ENCODE measurements around the gene WDR45.

Gene WDR45

DNA sequence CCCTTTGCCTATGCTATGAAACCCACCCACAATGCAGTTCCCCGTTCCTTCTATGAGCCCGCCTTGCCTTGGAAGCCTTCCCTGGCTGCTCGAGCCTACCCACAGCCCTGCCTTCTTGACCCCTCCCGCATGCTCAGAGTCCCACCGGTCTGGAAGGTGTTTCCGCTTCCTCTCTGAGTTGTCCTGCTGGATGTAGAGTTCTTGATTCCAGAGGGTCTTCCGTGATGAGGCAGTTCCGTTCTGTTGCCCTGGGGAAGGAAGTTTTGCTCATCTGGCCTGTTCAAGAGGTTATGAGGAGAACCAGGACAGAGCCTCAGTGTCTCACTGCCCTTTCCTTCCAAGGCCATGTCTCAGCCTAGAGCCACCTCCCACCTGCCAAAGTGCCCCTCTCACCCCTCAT lies 36.4 kb upstream of the WDR45 start:
- TF ChIP-seq CTCF (conservative IDR thresholded peaks at IDR 0.05; ENCODE audit: low read depth, low read length): no peak
- no peak for DNase-seq (ENCODE audit: low read depth)

DNA sequence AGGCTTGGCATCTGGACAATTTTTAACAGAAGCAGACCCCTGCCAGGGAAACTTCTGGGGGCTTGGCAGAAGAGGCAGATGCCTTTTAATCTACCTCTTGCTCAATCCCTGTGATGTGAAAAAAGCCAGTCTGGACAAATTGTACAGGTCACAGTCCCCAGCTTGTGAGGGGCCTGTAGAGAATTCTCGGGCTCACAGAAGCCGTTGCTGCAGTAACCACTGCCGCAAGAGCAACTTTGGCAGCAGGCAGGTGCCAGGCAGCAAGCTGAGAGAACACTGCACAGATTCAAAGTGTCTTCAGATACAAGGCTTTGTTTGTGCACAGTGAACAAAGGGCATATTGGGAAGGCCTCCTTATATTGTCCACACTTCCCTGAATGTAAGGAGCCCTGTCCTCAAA lies 32.1 kb upstream of the WDR45 start:
- no peak for DNase-seq (ENCODE audit: low read depth)
- no peak for TF ChIP-seq CTCF (conservative IDR thresholded peaks at IDR 0.05; ENCODE audit: low read depth, low read length)
- no peak overlapping the region for H3K4me3 ChIP-seq (ENCODE audit: low read length)

More for the DNA sequence above, 36.4 kb upstream of the WDR45 start:
- no peak overlapping the region for H3K4me3 ChIP-seq (ENCODE audit: low read length)

- no peak for TF ChIP-seq CTCF (conservative IDR thresholded peaks at IDR 0.05; ENCODE audit: low read depth, low read length)
- H3K4me3 ChIP-seq (ENCODE audit: low read length): no peak overlapping the region
- DNase-seq (ENCODE audit: low read depth): no peak
These were observed 30.7 kb upstream of the WDR45 start for GRCh38 chrX:49110417-49110816.

GRCh38 chrX:49108641-49109040 lies 29.0 kb upstream of the WDR45 start:
- DNase-seq (ENCODE audit: low read depth): no peak
- TF ChIP-seq CTCF (conservative IDR thresholded peaks at IDR 0.05; ENCODE audit: low read depth, low read length): no peak
- no peak overlapping the region for H3K4me3 ChIP-seq (ENCODE audit: low read length)

- no peak for DNase-seq (ENCODE audit: low read depth)
- no peak overlapping the region for H3K4me3 ChIP-seq (ENCODE audit: low read length)
These were observed 27.2 kb upstream of the WDR45 start for GRCh38 chrX:49106930-49107329.

DNA sequence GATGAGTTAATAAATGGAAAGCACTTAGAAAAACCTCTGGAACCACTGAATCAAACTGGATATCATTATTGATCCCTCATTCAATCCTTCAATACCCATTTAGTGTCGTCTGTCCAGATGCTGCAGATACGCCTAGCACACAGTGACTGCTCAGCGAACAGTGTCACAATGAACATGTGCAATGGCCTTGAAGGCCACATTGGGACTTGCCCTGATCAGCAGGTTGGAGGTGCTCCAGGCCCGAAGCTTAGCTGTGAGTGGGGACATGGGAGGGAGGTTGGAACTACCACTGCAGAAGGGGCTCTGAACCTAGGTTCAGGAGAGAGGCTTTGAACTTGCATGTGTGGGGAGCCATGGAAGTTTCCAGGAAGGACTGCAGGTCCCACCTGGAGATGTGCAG lies 26.6 kb upstream of the WDR45 start:
- TF ChIP-seq CTCF (conservative IDR thresholded peaks at IDR 0.05; ENCODE audit: low read depth, low read length): no peak
- H3K4me3 ChIP-seq (ENCODE audit: low read length): no peak overlapping the region
- no peak for DNase-seq (ENCODE audit: low read depth)

More at GRCh38 chrX:49106930-49107329, 27.2 kb upstream of the WDR45 start:
- peak; percentile 63 for TF ChIP-seq CTCF (conservative IDR thresholded peaks at IDR 0.05; ENCODE audit: low read depth, low read length)

DNA sequence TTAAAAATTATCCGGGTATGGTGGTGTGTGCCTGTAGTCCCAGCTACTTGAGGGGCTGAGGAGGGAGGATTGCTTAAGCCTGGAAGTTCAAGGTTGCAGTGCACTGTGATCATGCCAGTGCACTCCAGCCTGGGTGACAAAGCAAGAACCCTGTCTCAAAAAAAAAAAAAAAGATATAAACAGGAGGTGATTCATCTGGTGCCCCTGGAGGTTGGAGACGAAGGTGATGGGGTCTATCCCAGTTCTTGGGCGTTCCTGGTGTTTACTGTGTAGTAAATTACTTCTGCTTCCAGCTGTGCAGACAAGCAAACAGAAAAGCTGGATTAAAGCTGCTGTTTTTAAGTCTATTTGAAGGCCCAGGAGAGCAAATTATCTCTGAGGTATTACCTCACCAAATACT lies 23.9 kb upstream of the WDR45 start:
- DNase-seq (ENCODE audit: low read depth): no peak
- no peak overlapping the region for H3K4me3 ChIP-seq (ENCODE audit: low read length)
- TF ChIP-seq CTCF (conservative IDR thresholded peaks at IDR 0.05; ENCODE audit: low read depth, low read length): no peak

Measured in retinal pigment epithelial cell (primary cell).